Brain microvascular endothelial cell (primary cell): ENCODE data around the gene OR1M1.
"Not testable (repeated sequence)": the region's sequence is repeated elsewhere in the genome, so short reads cannot be mapped to it uniquely, and the experiment has no call there.

Experiments used
- DNase-seq: peaks from one replicate; pipeline ENCODE4 v3.0.0-alpha.2; 2020
- H3K27ac ChIP-seq: fragments of 250-450 bp; sonication (Bioruptor Pico); 2 replicates; pipeline ENCODE4 v1.5.1; 2020; ENCODE audit warnings: mild to moderate bottlenecking, moderate library complexity
- H3K27me3 ChIP-seq: fragments of 250-450 bp; sonication (Bioruptor Pico); replicated peaks from 2 replicates; pipeline ENCODE4 v1.5.1; 2020; ENCODE audit warnings: mild to moderate bottlenecking
- H3K36me3 ChIP-seq: fragments of 250-450 bp; sonication (Bioruptor Pico); replicated peaks from 2 replicates; pipeline ENCODE4 v1.5.1; 2020; ENCODE audit warnings: mild to moderate bottlenecking
- H3K4me3 ChIP-seq: 2 replicates; pipeline ENCODE4 v1.5.1; 2011; ENCODE audit warnings: low read depth, mild to moderate bottlenecking, control low read depth, low read length, moderate library complexity
- in situ Hi-C: cut with HindIII; loops from 2 replicates; pipeline ENCODE4 v1.10.0; 2017; ENCODE audit warnings: low sequenced_read_pairs, low pct_ligation_motif_present
- TF ChIP-seq, protein P1 (sequence below): IDR thresholded peaks from 2 replicates; pipeline ENCODE4 v1.5.1; 2011; ENCODE audit warnings: low read depth, mild to moderate bottlenecking, moderate library complexity, low read length, control low read depth, inconsistent platforms; ENCODE audit errors: missing control alignments

OR1M1 gene

DNA sequence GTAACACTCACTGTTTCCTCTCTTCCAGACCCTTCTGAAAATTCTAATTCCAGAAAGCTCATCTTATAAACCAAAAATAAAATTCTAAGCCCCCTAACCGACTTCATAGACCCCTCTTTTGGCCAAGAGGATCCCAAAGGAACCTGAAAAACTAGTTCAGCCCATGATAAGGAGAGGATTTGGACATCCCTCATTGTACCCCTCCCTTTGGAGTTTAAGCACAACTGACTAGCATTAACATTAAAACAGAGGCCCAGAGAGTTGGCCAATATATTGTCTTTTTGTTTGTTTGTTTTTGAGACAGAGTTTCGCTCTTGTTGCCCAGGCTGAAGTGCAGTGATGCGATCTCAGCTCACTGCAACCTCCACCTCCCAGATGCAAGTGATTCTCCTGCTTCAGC is 42.4 kb upstream of the OR1M1 start:
- H3K27ac ChIP-seq = no peak overlapping the region
- no peaks in the 10 kb centered on the region for H3K27me3 ChIP-seq
- TF ChIP-seq, protein P1, sequence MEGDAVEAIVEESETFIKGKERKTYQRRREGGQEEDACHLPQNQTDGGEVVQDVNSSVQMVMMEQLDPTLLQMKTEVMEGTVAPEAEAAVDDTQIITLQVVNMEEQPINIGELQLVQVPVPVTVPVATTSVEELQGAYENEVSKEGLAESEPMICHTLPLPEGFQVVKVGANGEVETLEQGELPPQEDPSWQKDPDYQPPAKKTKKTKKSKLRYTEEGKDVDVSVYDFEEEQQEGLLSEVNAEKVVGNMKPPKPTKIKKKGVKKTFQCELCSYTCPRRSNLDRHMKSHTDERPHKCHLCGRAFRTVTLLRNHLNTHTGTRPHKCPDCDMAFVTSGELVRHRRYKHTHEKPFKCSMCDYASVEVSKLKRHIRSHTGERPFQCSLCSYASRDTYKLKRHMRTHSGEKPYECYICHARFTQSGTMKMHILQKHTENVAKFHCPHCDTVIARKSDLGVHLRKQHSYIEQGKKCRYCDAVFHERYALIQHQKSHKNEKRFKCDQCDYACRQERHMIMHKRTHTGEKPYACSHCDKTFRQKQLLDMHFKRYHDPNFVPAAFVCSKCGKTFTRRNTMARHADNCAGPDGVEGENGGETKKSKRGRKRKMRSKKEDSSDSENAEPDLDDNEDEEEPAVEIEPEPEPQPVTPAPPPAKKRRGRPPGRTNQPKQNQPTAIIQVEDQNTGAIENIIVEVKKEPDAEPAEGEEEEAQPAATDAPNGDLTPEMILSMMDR = no peak
- in situ Hi-C loops = no loop called here
- no peaks in the 10 kb centered on the region for H3K36me3 ChIP-seq
- no peak for DNase-seq
- H3K4me3 ChIP-seq = no peak overlapping the region

DNA sequence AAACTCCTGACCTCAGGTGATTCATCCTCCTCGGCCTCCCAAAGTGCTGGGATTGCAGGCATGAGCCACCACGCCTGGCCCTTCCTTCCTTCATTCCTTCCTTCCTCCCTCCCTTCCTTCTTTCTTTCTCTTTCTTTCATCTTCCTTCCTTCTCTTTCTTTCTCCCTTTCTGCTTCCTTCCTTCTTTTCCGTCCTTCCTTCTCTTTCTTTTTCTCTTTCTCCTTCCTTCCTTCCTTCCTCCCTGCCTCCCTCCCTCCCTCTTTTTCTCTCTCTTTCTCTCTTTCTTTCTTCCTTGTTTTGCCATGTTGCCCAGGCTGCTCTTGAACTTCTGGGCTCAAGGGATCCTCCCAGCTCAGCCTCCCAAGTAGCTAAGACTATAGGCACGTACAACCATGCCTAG is 40.2 kb upstream of the OR1M1 start:
- H3K4me3 ChIP-seq = no peak overlapping the region
- H3K27ac ChIP-seq = no peak overlapping the region
- no peak for DNase-seq
- no peaks in the 10 kb centered on the region for H3K36me3 ChIP-seq
- in situ Hi-C loops = no loop called here
- TF ChIP-seq, protein P1 = no peak
- no peaks in the 10 kb centered on the region for H3K27me3 ChIP-seq

DNA sequence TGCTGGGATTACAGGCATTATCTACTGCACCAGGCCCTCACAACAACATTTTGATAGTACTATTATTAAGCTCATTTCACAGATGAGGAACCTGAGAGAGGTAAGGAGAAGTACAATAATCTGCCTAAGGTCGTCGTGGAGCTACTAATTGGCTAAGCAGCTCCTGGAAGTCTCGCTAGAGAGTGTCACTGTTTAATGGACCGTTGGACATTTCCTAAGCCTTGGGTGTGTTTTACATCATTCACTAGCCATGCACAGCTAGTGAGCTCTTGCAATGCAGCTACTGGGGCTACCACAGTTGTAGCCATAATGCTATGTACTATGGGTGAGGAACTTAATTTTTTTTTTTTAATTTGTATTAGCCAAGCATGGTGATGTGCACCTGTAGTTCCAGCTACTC is 34.0 kb upstream of the OR1M1 start:
- no peak overlapping the region for H3K27ac ChIP-seq
- in situ Hi-C loops = no loop called here
- no peak overlapping the region for H3K4me3 ChIP-seq
- DNase-seq = no peak
- H3K27me3 ChIP-seq = no peaks in the 10 kb centered on the region
- TF ChIP-seq, protein P1 = no peak
- no peaks in the 10 kb centered on the region for H3K36me3 ChIP-seq

DNA sequence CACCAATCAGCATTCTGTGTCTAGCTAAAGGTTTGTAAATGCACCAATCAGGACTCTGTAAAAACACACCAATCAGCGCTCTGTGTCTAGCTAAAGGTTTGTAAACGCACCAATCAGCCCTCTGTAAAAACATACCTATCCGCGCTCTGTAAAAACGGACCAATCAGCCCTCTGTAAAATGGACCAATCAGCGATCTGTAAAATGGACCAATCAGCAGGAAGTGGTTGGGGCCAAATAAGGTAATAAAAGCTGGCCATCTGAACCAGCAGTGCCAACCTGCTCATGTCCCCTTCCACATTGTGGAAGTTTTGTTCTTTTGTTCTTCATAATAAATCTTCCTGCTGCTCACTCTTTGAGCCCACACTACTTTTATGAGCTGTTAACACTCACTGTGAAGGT is 33.2 kb upstream of the OR1M1 start:
- H3K4me3 ChIP-seq, H3K36me3 ChIP-seq, DNase-seq, in situ Hi-C loops, H3K27ac ChIP-seq, H3K27me3 ChIP-seq: not testable (repeated sequence)

DNA sequence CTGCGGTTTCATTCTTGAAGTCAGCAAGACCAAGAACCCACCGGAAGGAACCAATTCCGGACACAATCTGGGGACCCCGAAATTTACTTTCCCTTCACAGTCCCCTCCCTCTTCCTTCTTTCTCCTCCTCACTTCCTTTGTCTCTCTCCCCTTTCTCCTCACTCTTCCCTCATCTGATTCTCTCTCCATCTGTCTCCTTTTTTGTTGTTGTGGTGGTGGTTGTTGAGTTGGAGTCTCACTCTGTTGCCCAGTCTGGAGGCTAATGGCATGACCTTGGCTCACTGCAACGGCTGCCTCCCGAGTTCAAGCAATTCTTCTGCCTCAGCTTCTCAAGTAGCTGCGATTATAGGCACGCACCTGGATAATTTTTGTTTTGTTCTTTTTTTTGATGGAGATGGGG is 32.7 kb upstream of the OR1M1 start:
- no peak for DNase-seq
- TF ChIP-seq, protein P1 = no peak
- Histone ChIP-seq H3K36me3 (no peaks in the 10 kb centered on the region), H3K27me3 (no peaks in the 10 kb centered on the region), H3K4me3 (no peak overlapping the region), H3K27ac (no peak overlapping the region)
- in situ Hi-C loops = no loop called here

DNA sequence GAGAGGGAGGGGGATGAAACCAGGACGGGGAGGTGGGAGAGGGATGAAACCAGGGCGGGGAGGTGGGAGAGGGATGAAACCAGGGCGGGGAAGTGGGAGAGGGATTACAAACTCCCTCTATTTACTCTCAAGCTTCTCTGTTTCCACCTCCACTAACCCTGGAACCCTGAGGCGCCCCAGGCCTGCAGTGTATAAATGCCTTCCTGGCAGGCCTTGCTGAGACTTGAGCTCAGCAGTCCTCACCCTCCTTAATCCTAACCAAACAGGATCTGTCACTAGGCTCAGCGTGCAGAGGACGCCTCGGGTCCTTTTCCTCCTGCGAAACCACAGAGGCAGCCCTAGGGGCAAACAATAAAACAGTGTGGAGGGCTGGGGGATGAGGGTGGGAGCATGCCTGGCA is 32.1 kb upstream of the OR1M1 start:
- in situ Hi-C loops = no loop called here
- TF ChIP-seq, protein P1 = no peak
- DNase-seq = no peak
- Histone ChIP-seq H3K4me3 (no peak overlapping the region), H3K27me3 (no peaks in the 10 kb centered on the region), H3K27ac (no peak overlapping the region), H3K36me3 (no peaks in the 10 kb centered on the region)

DNA sequence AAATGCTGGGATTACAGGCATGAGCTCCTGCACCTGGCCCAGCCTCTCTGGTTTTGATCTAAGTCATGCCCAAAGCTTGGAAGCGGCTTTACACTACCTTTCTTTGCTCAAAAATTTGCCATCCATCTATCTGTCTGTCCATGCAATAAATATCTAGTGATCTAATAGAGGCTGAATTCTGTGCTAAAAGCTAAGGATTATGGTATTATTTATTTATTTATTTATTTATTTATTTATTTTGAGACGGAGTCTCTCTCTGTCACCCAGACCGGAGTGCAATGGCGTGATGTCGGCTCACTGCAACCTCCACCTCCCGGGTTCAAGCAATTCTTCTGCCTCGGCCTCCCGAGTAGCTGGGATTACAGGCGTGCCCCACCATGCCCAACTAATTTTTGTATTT is 30.7 kb upstream of the OR1M1 start:
- H3K4me3 ChIP-seq, H3K27ac ChIP-seq, DNase-seq, H3K36me3 ChIP-seq, H3K27me3 ChIP-seq, in situ Hi-C loops: not testable (repeated sequence)
